H54 (cell line): ENCODE results near the gene TNNI3K.

Source experiments
- DNase-seq: peaks from one replicate; pipeline ENCODE4 v3.0.0; 2011; ENCODE audit warnings: low spot score, mixed read lengths; ENCODE audit not compliant: insufficient read length
- FAIRE-seq: peaks from 3 replicates; lab custom pipeline; 2011; peaks lifted over from hg19 to GRCh38; lab: Jason Lieb, UNC
- POLR2A ChIP-seq: IDR thresholded peaks from 2 replicates; pipeline ENCODE4 v1.6.1; 2011; ENCODE audit warnings: low read depth, mild to moderate bottlenecking, low read length

The TNNI3K gene

GRCh38 chr1:74463333-74463988 lies 228.3 kb downstream of the TNNI3K start:
- TF ChIP-seq POLR2A: no peak
- DNase-seq: no peak
- no peak for FAIRE-seq

- FAIRE-seq: no peak
- no peak for DNase-seq
- TF ChIP-seq POLR2A: no peak
These were observed 228.8 kb downstream of the TNNI3K start for GRCh38 chr1:74464037-74464436.

GRCh38 chr1:74465193-74465681 lies 230.1 kb downstream of the TNNI3K start:
- TF ChIP-seq POLR2A: no peak
- no peak for DNase-seq
- FAIRE-seq: no peak

GRCh38 chr1:74467786-74468377 lies 232.7 kb downstream of the TNNI3K start:
- DNase-seq (no peak), FAIRE-seq (no peak)
- no peak for TF ChIP-seq POLR2A

GRCh38 chr1:74468982-74469603 lies 233.9 kb downstream of the TNNI3K start:
- FAIRE-seq (no peak), DNase-seq (peak; percentile 12)
- TF ChIP-seq POLR2A: no peak

- no peak for TF ChIP-seq POLR2A
- FAIRE-seq (no peak), DNase-seq (no peak)
These were observed 235.1 kb downstream of the TNNI3K start for GRCh38 chr1:74470251-74470650.

GRCh38 chr1:74470936-74471335 lies 235.7 kb downstream of the TNNI3K start:
- TF ChIP-seq POLR2A: no peak
- FAIRE-seq (no peak), DNase-seq (no peak)

- DNase-seq: no peak
- FAIRE-seq: no peak
- no peak for TF ChIP-seq POLR2A
These were observed 236.3 kb downstream of the TNNI3K start for GRCh38 chr1:74471470-74471869.

GRCh38 chr1:74474585-74474984 lies 239.4 kb downstream of the TNNI3K start:
- no peak for TF ChIP-seq POLR2A
- DNase-seq (no peak), FAIRE-seq (no peak)

GRCh38 chr1:74478979-74479378 lies 243.8 kb downstream of the TNNI3K start:
- FAIRE-seq (no peak), DNase-seq (no peak)
- TF ChIP-seq POLR2A: no peak

- FAIRE-seq (no peak), DNase-seq (no peak)
- TF ChIP-seq POLR2A: no peak
These were observed 244.9 kb downstream of the TNNI3K start for GRCh38 chr1:74480068-74480467.

GRCh38 chr1:74481607-74482006 lies 246.4 kb downstream of the TNNI3K start:
- no peak for DNase-seq
- FAIRE-seq: no peak
- TF ChIP-seq POLR2A: no peak

- no peak for TF ChIP-seq POLR2A
- no peak for DNase-seq
- no peak for FAIRE-seq
These were observed 250.4 kb downstream of the TNNI3K start for GRCh38 chr1:74485622-74486021.

- DNase-seq: no peak
- FAIRE-seq: no peak
- TF ChIP-seq POLR2A: no peak
These were observed 250.8 kb downstream of the TNNI3K start for GRCh38 chr1:74486036-74486435.
